HEK293 (cell line): ENCODE data around the gene KRTAP9-8.

Source experiments
- CTCF ChIP-seq: fragments of 450-650 bp; formaldehyde crosslinking; IDR thresholded peaks from 2 replicates; pipeline ENCODE4 v1.5.1; 2016; ENCODE audit warnings: missing biosample characterization, missing genetic modification characterization
- IKZF3 ChIP-seq: fragments of 450-650 bp; IDR thresholded peaks from 2 replicates; pipeline ENCODE4 v1.5.0; 2018; ENCODE audit warnings: missing biosample characterization, mild to moderate bottlenecking, missing genetic modification characterization, moderate library complexity
- REST ChIP-seq: fragments of 450-650 bp; formaldehyde crosslinking; IDR thresholded peaks from 2 replicates; pipeline ENCODE4 v1.5.1; 2016; ENCODE audit warnings: missing biosample characterization, missing genetic modification characterization
- SCRT2 ChIP-seq: fragments of 450-650 bp; formaldehyde crosslinking; IDR thresholded peaks from 2 replicates; pipeline ENCODE4 v1.5.1; 2016; ENCODE audit warnings: missing biosample characterization, missing genetic modification characterization
- ZBTB44 ChIP-seq: fragments of 450-650 bp; IDR thresholded peaks from 2 replicates; pipeline ENCODE4 v1.5.1; 2018; ENCODE audit warnings: missing biosample characterization, mild to moderate bottlenecking, missing genetic modification characterization
- ZBTB8A ChIP-seq: fragments of 450-650 bp; formaldehyde crosslinking; IDR thresholded peaks from 2 replicates; pipeline ENCODE4 v1.5.1; 2016; ENCODE audit warnings: missing biosample characterization, missing genetic modification characterization
- ZFP41 ChIP-seq: fragments of 450-650 bp; formaldehyde crosslinking; IDR thresholded peaks from 2 replicates; pipeline ENCODE4 v1.5.1; 2016; ENCODE audit warnings: missing biosample characterization, missing genetic modification characterization, borderline replicate concordance
- ZNF362 ChIP-seq: fragments of 450-650 bp; formaldehyde crosslinking; IDR thresholded peaks from 2 replicates; pipeline ENCODE4 v1.5.1; 2016; ENCODE audit warnings: missing biosample characterization, missing genetic modification characterization
- ZNF596 ChIP-seq: fragments of 450-650 bp; IDR thresholded peaks from 2 replicates; pipeline ENCODE4 v1.5.0; 2018; ENCODE audit warnings: missing biosample characterization, mild to moderate bottlenecking, missing genetic modification characterization, moderate library complexity

- TF ChIP-seq ZBTB44 (tag by site-specific recombination): no peak
- TF ChIP-seq CTCF (tag by site-specific recombination): no peak
- TF ChIP-seq ZFP41 (tag by site-specific recombination): no peak
- no peak for TF ChIP-seq ZNF596 (tag by site-specific recombination)
- TF ChIP-seq IKZF3 (tag by site-specific recombination): no peak
- TF ChIP-seq ZBTB8A: no peak
- TF ChIP-seq SCRT2 (tag by site-specific recombination): no peak
- no peak for TF ChIP-seq REST
- no peak for TF ChIP-seq ZNF362 (tag by site-specific recombination)
These were observed 11.7 kb upstream of the KRTAP9-8 start for GRCh38 chr17:41226051-41226450.
